Measurements from ENCODE around the gene SIRT4. TPM values are rescaled to one million over a fixed set of nuclear protein-coding genes. Genes with fewer than 3 reads are reported as not detected.

The SIRT4 gene
- total and polyA plus RNA-seq, 2 of the 8 experiments (the other 6 are each of a cell fraction or from before 2014, with no cell fraction given) = 3.8 to 4.1 TPM

GRCh38 chr12:120332523-120332922 is 30.4 kb downstream of the SIRT4 start:
- no peak overlapping the region for H4K91ac ChIP-seq (replicated peaks; ENCODE audit: insufficient read length, low read length)
- POLR2A ChIA-PET (ENCODE audit: partially characterized antibody) = interaction anchor here (1.3 to 1.9 kb wide), 2 partner anchors 41 to 114 kb away, joined by 4 to 7 read pairs; partner anchors contain the start of genes GATC, RNU4-2 and TRIAP1
- H4K5ac ChIP-seq (ENCODE audit: insufficient read length, low read depth, low read length) = no peak overlapping the region
- H3K23ac ChIP-seq (ENCODE audit: insufficient read length) = no peak overlapping the region
- H2AK5ac ChIP-seq (ENCODE audit: low read depth, low read length) = no peak overlapping the region
- no peak overlapping the region for H3K4me3 ChIP-seq (ENCODE audit: extremely low read depth in 1 of 4, insufficient read depth in 2 of 4, low read depth in 3 of 4, low read length in 4 of 4)
- H3K9me3 ChIP-seq (ENCODE audit: insufficient read depth in 2 of 2, low read depth in 1 of 2, low read length in 1 of 2) = peaks cover 7 to 12% of the 10 kb centered on the region in 2 experiments
- DNase-seq (ENCODE audit: low read depth in 1 of 2, low spot score in 2 of 2) (no peak), FAIRE-seq (no peak)
- 88% methylated on average over 6 of the region's 7 CpGs; no CpG with 5 or more reads in 1 of the 2 experiments for WGBS, 2 experiments (ENCODE audit: extremely low coverage in 1 of 2, insufficient coverage in 1 of 2, insufficient read length in 1 of 2, insufficient replicate concordance in 2 of 2, low coverage in 1 of 2, low lambda C conversion rate in 2 of 2, missing lambda C conversion rate in 1 of 2)
- no peaks in the 10 kb centered on the region; a peak in 1 of 7 replicates for H3K27me3 ChIP-seq (replicated peaks in 1 of 4; ENCODE audit: control insufficient read depth in 3 of 4, extremely low read depth in 1 of 4, insufficient read depth in 3 of 4, low read length in 3 of 4)
- no peaks in the 10 kb centered on the region for H3K4me1 ChIP-seq (replicated peaks in 1 of 4; ENCODE audit: control insufficient read depth in 3 of 4, insufficient read depth in 4 of 4, low read length in 3 of 4)
- H3K9ac ChIP-seq (replicated peaks in 1 of 4; ENCODE audit: extremely low read depth in 1 of 4, low read depth in 3 of 4, low read length in 3 of 4) = no peak overlapping the region
- H3K14ac ChIP-seq (ENCODE audit: insufficient read length) = no peak overlapping the region
- no peak overlapping the region for H3K56ac ChIP-seq (replicated peaks; ENCODE audit: insufficient read length, low read depth, low read length)
- no peak overlapping the region for H3K4ac ChIP-seq (replicated peaks; ENCODE audit: insufficient read length, low read depth, low read length)
- H2AFZ ChIP-seq (ENCODE audit: low read length) = no peak overlapping the region
- no peak overlapping the region for H2BK20ac ChIP-seq (ENCODE audit: low read length)
- H4K20me1 ChIP-seq (replicated peaks in 1 of 2; ENCODE audit: control insufficient read depth in 1 of 2, insufficient read depth in 2 of 2, low read length in 2 of 2) = no peaks in the 10 kb centered on the region
- H2BK5ac ChIP-seq (ENCODE audit: low read depth, low read length) = no peak overlapping the region
- no peak overlapping the region for H2BK120ac ChIP-seq (replicated peaks; ENCODE audit: low read depth, low read length)
- no peak overlapping the region for H3K27ac ChIP-seq (ENCODE audit: low read depth, low read length)
- TF ChIP-seq RXRA (IDR thresholded peaks at IDR 0.05; ENCODE audit: insufficient read depth, low read depth, low read length) (no peak), ATF2 (IDR thresholded peaks at IDR 0.05; ENCODE audit: low read length) (no peak), GTF2F1 (IDR thresholded peaks at IDR 0.05; ENCODE audit: borderline replicate concordance, low read depth, low read length) (no peak), SIRT6 (IDR thresholded peaks at IDR 0.05; ENCODE audit: low read length) (no peak), MAX (IDR thresholded peaks at IDR 0.05) (no peak), SP4 (IDR thresholded peaks at IDR 0.05; ENCODE audit: low read length) (no peak), RBBP5 (IDR thresholded peaks at IDR 0.05; ENCODE audit: borderline replicate concordance, low read depth, low read length) (no peak), RNF2 (IDR thresholded peaks at IDR 0.05; ENCODE audit: borderline replicate concordance, low read depth, low read length, missing control alignments, poor library complexity, severe bottlenecking) (no peak)
- H3K79me1 ChIP-seq (ENCODE audit: low read depth, low read length) = no peaks in the 10 kb centered on the region
- H3K4me2 ChIP-seq (ENCODE audit: insufficient read depth in 1 of 2, low read depth in 2 of 2, low read length in 2 of 2) = no peak overlapping the region
- H3K36me3 ChIP-seq (ENCODE audit: control insufficient read depth in 2 of 4, insufficient read depth in 4 of 4, low read length in 3 of 4) = no peaks in the 10 kb centered on the region
- no peak overlapping the region for H3K18ac ChIP-seq (ENCODE audit: extremely low read depth, low read length)
- H2BK15ac ChIP-seq (ENCODE audit: low read length) = no peak overlapping the region
- H2BK12ac ChIP-seq (ENCODE audit: low read depth, low read length) = no peak overlapping the region
- H3K23me2 ChIP-seq (ENCODE audit: low read depth, low read length) = peaks cover 2% of the 10 kb centered on the region; the same call in 1 of the 2 replicates
- H3K79me2 ChIP-seq (ENCODE audit: control insufficient read depth in 1 of 2, insufficient read depth in 2 of 2, low read length in 2 of 2) = no peaks in the 10 kb centered on the region
- CTCF ChIA-PET (ENCODE audit: partially characterized antibody) = interaction anchor here (0.8 to 2.3 kb wide), 9 partner anchors 9 to 136 kb away, joined by 3 to 8 read pairs (median 3); no protein-coding TSS in a partner anchor
- H4K8ac ChIP-seq (ENCODE audit: extremely low read depth, insufficient read depth, low read length) = no peak overlapping the region

All from H1 (cell line).